SKM-1 (cell line): ENCODE data around the gene USP19.

Experiments
- DNase-seq: peaks from one replicate; lab custom pipeline; 2025; ENCODE audit not compliant: unreplicated experiment; lab: John Stamatoyannopoulos, UW

The USP19 gene

GRCh38 chr3:49134471-49135265, 14.0 kb upstream of the USP19 start:
- DNase-seq: no peak

DNA sequence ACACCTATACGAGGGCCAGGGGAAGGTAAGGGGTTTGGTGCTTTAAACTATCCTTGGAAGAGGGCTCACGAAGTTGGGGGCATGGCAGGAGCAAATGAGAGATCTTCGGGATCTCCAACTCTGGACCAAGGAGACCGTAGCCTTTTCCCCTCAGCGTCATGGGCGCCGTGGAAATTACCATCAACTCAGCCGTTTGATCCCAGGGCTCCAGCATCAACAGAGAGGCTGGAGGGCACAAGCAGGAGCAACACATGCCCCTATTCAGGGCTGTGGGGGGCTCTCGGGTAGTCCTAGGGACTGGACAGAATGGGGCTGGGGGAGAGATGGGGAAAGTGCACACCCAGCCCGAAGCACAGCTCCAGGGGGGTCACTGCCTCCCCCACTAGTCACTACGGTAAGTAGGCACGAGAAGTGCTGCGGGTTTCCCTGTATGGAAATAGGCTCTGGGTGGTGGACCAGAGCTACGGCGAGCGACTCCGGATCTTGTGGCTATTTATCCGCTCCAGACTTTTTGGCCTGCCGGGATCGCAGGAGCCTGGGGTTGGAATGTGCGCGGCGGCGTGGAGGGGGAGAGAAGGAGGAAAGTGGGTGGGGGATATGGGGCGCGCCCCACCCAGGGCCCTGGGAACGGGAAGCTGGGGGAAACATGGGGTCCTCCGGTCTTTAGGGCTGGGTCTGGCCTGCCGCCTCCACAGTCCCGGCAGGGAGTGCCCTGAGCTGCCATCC, 12.8 kb upstream of the USP19 start:
- DNase-seq: no peak

- DNase-seq: no peak
Measured at GRCh38 chr3:49132437-49133225, 12.0 kb upstream of the USP19 start, which contains the start of gene LAMB2. Gene LAMB2, minus strand, starts transcription at chr3:49133050. Its CDS starts 183 bp downstream, at chr3:49132867.

DNA sequence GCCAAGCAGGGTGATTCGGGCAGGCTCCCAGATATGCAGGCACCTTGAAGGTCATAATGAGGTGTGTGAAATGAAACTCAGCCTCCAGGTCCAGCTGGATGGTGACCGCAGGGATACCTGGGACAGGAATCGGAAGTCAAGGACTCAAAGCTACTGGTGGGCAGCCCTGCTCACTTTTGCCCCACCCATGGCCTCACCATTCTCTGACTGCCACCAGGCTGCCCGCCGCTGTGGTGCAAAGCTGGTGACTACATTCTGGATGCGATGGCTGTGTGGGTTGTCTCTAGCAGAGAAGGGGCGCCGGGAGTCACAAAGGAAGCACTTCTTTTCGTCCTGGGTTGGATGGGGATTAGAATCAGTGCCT, 11.4 kb upstream of the USP19 start:
- DNase-seq: no peak

- no peak for DNase-seq
Measured at GRCh38 chr3:49131576-49131975, 11.0 kb upstream of the USP19 start.

DNA sequence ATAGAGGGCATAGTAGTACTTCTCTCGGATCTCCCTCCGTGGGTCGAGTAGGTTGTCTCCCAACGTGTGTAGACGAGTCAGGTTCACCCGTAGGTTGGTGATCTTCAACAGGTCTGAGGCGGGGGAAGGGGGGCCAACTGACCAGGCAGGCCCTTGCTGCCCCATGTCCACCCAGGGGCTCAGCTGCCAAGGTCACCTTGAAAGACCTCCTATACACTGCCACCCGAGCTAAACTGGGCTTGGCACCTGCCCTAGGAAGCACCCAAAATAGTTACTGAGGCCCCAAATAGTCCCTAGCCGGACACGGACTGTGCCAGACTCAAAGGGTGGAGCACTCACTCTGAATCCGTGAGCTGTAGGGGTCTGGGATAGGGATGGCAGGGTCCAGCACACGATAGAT, 10.4 kb upstream of the USP19 start:
- DNase-seq: no peak

GRCh38 chr3:49124991-49125670, 4.5 kb upstream of the USP19 start:
- no peak for DNase-seq

GRCh38 chr3:49124203-49124602, 3.6 kb upstream of the USP19 start:
- DNase-seq: no peak

DNA sequence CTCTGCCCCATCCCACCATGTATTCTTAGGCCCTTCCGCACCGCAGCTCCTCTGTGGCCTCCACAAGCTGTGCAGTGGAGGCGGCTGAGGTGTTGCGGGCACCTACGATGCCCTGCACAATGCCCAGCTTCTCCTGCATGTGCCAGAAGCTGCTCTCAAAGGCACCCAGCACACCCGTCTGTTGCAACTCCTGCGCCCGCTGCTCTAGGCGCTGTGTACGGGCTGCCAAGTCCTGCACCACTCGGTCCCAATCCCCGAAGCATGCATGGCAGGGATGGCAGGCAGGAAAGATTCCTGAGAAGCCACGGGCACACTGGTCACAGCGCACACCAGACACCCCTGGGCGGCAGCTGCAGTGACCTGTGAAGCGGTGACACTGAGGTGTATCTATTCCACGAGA, 3.1 kb upstream of the USP19 start:
- DNase-seq: no peak

DNA sequence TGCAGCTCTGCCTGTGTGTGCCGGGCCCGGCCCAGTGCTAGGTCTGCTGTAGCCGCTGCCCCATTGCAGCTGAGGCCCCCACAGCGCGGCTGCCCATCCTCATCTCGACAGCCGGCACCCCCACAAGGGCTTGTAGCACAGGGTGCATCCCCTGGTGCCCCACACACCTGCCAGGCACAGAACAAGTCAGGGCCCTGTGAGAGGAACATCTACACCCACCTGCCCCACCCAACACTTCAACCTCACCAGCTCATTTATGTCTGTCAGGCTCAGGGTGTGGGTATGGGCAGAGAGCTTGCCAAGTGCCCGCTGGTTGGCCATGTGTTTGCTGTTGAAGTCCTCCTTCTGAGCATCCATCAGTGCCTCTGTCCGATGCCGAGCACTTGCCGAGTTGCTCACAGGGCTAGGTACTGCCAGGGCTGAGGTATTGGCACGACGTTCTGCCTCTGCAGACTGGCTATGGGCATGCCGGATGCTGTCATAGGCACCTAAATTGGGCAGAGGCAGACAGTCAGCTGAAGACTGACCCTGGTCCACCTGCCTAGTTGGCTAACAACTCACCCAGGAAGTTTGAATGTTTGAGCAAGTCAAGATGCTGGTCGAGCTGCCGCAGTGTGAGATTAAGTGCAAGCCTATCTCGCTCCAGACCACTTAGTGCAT, 2.4 kb upstream of the USP19 start:
- DNase-seq: no peak

DNA sequence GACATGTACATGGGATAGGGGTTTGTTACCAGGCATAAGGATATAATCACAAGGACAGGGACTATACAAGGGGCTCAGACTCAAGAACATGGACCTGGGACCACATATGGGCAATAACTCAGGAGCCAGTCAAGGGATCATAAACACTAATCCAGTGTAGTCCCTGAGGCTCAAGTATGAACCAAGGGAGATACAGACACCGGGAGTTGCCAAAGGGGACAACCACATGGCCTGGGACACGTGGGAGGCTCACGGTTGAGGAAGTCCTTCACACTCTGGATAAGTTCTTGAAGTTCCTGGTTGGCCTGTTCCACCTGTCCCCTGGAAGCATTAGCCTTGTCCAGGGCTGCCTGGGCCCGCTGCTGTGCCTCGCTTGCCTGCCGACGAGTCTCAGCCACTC, 1.8 kb upstream of the USP19 start:
- DNase-seq: no peak

GRCh38 chr3:49122022-49122421, 1.4 kb upstream of the USP19 start:
- no peak for DNase-seq

DNA sequence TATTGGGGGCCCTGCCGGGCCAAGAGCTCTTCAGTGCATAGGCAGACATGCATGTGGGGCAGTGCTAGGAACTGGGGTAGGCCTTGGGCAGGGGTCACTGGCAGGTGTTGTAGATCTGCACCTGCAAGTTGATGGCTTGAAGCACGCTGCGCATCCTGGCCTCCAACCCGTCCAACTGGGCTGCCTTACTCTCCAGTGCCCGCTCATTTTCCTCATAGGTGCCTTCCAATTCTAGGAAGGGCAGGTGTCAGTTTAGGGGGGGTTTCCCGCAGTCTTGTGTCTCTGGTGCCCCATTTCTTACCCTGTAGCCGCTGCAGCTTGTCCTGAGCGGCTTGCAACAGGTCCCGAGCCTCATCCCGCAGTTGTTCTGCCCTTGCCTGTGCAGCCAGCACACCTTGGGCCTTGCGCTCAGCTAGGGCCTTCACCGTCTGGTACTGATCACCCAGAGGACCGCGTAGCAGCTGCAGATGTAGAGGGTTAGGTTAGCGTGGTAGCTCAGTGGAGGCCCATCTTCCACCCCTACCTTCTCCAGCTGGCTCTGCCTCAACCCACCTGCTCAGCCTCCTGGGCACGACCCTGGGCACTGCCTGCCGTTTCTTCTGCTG, 611 bp upstream of the USP19 start:
- no peak for DNase-seq

- no peak for DNase-seq
Measured at GRCh38 chr3:49120096-49120437, 556 bp downstream of the USP19 start.

DNA sequence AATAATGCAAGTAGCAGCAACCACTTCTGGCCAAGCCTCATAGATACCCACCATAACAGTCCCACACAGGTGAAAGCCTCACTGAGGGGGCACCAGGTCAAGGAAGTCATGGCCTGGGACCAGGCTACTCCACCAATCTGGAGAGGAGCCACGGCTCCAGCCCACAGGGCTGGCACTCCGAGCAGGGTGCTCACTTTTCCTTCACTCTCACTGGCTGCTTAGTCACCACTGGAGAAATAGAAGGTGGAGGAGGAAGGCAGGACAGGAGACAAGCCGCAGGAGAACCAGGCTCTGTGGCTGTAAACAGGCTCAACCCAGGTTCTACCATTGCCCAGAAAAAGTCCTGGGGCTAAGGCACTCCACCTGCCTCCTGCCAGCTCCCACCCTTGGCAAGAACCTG, 1.2 kb downstream of the USP19 start:
- DNase-seq: no peak

- no peak for DNase-seq
Measured at GRCh38 chr3:49119036-49119435, 1.6 kb downstream of the USP19 start.

DNA sequence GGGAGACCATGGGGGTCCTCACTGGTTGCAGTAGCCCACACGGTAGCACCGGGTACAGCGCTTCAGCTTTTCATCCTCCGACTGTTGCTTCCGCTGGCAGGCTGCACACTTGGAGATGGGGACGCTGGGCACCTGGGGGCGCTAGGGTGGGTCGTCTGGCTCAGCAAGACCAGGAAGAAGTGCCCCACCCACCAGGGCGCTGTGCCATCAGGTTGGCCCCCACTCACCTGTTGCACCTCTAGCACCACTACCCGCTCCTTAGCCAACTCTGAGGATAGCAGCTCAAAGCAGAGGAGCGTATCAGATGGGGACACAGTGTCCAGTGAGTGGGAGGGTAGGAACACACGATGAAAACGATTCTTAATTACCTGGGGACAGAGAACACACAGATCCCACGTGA, 8.4 kb downstream of the USP19 start:
- DNase-seq: no peak

DNA sequence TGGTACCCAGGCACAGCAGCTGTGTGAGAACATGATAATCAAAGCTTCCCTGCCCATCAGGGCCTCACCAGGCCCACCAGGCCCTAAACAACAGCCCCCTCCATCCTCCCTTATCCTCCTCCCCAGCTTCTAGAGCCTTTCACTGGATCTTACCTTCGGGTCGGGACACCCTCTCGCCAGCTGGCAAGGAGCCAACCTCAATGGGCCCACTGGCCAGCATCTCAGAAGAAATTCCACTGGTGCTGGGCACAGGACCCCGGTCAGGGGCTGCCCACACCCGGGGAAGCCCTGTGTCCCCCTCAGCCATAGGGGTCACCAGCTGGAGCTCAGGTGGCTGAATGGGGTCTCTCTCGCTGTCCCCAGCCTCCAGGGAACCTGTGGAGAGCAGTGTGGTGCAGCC, 9.3 kb downstream of the USP19 start:
- no peak for DNase-seq

DNA sequence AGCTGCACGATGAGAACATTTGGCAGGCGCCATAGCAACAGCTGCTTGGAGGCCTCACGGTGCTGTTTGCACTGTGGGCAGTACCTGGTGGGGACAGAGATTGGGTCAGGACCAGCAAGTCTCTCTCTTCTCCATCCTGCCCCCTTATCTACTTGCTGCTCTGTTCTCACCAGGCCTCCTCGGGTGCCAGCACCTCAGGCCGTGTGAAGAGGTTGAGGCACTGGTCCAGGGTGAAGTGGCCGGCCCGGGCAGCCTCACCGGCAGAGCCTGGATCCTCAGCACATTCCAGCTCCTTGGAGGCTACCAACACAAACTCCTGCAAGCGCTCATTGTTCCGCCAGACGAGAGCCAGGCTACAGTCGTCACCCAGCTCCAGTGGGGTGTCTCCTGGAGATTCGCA, 9.8 kb downstream of the USP19 start:
- DNase-seq: no peak

- no peak for DNase-seq
Measured at GRCh38 chr3:49108346-49108745, 12.3 kb downstream of the USP19 start.
